ENCODE measurements around the gene GDPD5. TPM values are rescaled to one million over a fixed set of nuclear protein-coding genes. Genes with fewer than 3 reads are reported as not detected.

Gene GDPD5
- total and polyA plus RNA-seq, 9 of the 15 experiments (the other 6 are each of a cell fraction or from before 2014, with no cell fraction given) = 0.32 to 27.3 (median 8.0) TPM

DNA sequence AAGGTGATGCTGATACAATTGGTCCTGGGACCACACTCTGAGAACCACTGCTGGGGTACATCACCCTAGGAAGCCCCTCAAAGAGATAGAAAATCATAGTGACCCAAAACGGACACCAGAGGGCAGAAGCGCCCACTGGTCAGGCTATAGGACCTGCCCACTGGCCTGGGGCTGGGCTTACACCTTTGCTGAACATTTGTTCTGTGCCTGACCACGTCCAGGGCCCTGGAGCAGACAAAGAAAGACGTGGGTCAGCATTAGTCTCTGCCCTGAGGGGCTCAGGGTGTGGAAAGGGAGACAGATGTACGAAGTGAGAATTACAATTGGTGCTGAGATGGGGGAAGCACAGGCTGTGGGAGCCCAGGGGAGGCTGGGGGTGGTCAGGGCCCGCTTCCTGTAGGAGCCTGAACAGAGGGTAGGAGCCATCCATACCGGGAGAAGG is 21.9 kb upstream of the GDPD5 start (continued):
- TF ChIP-seq JUN (IDR thresholded peaks at IDR 0.05; ENCODE audit: borderline replicate concordance, low read depth, low read length) (no peak), JUN (CRISPR knock-in tag; IDR thresholded peaks at IDR 0.05; ENCODE audit: borderline replicate concordance) (no peak), CBX3 (IDR thresholded peaks at IDR 0.05; ENCODE audit: borderline replicate concordance in 1 of 2, low read length in 2 of 2) (no peak), ZNF133 (CRISPR knock-in tag; IDR thresholded peaks at IDR 0.05) (no peak), FOXJ2 (tag; IDR thresholded peaks at IDR 0.05) (no peak), ETV1 (tag; conservative IDR thresholded peaks at IDR 0.05; ENCODE audit: low read depth) (no peak), LEF1 (IDR thresholded peaks at IDR 0.05) (no peak), MED1 (CRISPR knock-in tag; IDR thresholded peaks at IDR 0.05; ENCODE audit: borderline replicate concordance) (no peak), DACH1 (IDR thresholded peaks at IDR 0.05; ENCODE audit: partially characterized antibody) (no peak), GTF2E2 (tag; IDR thresholded peaks at IDR 0.05) (no peak), TRIM28 (IDR thresholded peaks at IDR 0.05) (no peak), ZNF174 (CRISPR knock-in tag; IDR thresholded peaks at IDR 0.05) (no peak), MTF1 (CRISPR knock-in tag; IDR thresholded peaks at IDR 0.05; ENCODE audit: borderline replicate concordance) (no peak), DDX20 (tag; IDR thresholded peaks at IDR 0.05; ENCODE audit: low read depth) (no peak), NR1H2 (CRISPR knock-in tag; IDR thresholded peaks at IDR 0.05) (no peak), TGIF2 (CRISPR knock-in tag; IDR thresholded peaks at IDR 0.05) (no peak), ZNF384 (IDR thresholded peaks at IDR 0.05; ENCODE audit: low read depth, low read length) (no peak), NELFE (IDR thresholded peaks at IDR 0.05; ENCODE audit: insufficient read depth, insufficient read length) (no peak), ZNF778 (CRISPR knock-in tag; IDR thresholded peaks at IDR 0.05) (no peak), KLF10 (CRISPR knock-in tag; IDR thresholded peaks at IDR 0.05) (no peak), JUND (IDR thresholded peaks at IDR 0.05; ENCODE audit: borderline replicate concordance, low read depth, low read length) (peak; percentile 18; the same call in 1 of the 2 replicates), JUND (tag; IDR thresholded peaks at IDR 0.05; ENCODE audit: borderline replicate concordance, low read depth, low read length) (no peak), TCF7 (IDR thresholded peaks at IDR 0.05; ENCODE audit: borderline replicate concordance) (no peak), ZNF184 (CRISPR knock-in tag; IDR thresholded peaks at IDR 0.05) (no peak)
- TF ChIP-seq, protein P1, sequence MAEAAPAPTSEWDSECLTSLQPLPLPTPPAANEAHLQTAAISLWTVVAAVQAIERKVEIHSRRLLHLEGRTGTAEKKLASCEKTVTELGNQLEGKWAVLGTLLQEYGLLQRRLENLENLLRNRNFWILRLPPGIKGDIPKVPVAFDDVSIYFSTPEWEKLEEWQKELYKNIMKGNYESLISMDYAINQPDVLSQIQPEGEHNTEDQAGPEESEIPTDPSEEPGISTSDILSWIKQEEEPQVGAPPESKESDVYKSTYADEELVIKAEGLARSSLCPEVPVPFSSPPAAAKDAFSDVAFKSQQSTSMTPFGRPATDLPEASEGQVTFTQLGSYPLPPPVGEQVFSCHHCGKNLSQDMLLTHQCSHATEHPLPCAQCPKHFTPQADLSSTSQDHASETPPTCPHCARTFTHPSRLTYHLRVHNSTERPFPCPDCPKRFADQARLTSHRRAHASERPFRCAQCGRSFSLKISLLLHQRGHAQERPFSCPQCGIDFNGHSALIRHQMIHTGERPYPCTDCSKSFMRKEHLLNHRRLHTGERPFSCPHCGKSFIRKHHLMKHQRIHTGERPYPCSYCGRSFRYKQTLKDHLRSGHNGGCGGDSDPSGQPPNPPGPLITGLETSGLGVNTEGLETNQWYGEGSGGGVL (CRISPR knock-in tag; IDR thresholded peaks at IDR 0.05) = no peak
- TF ChIP-seq, protein P2, sequence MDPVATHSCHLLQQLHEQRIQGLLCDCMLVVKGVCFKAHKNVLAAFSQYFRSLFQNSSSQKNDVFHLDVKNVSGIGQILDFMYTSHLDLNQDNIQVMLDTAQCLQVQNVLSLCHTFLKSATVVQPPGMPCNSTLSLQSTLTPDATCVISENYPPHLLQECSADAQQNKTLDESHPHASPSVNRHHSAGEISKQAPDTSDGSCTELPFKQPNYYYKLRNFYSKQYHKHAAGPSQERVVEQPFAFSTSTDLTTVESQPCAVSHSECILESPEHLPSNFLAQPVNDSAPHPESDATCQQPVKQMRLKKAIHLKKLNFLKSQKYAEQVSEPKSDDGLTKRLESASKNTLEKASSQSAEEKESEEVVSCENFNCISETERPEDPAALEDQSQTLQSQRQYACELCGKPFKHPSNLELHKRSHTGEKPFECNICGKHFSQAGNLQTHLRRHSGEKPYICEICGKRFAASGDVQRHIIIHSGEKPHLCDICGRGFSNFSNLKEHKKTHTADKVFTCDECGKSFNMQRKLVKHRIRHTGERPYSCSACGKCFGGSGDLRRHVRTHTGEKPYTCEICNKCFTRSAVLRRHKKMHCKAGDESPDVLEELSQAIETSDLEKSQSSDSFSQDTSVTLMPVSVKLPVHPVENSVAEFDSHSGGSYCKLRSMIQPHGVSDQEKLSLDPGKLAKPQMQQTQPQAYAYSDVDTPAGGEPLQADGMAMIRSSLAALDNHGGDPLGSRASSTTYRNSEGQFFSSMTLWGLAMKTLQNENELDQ (CRISPR knock-in tag; IDR thresholded peaks at IDR 0.05; ENCODE audit: borderline replicate concordance) = no peak
- TF ChIP-seq, protein P3, sequence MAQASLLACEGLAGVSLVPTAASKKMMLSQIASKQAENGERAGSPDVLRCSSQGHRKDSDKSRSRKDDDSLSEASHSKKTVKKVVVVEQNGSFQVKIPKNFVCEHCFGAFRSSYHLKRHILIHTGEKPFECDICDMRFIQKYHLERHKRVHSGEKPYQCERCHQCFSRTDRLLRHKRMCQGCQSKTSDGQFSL (CRISPR knock-in tag; IDR thresholded peaks at IDR 0.05) = no peak
- TF ChIP-seq, protein P3 (tag; IDR thresholded peaks at IDR 0.05) = no peak
